IPS DF 6.9 (cell line): ENCODE results near the gene TRIL.
A peak's percentile ranks its signal among the peaks of the same experiment; 100 is the strongest.

Experiments used
- DNase-seq: peaks from one replicate; pipeline ENCODE4 v3.0.0-alpha.2; 2013; ENCODE audit warnings: low read depth, low spot score
- H3K27ac ChIP-seq: one replicate; pipeline ENCODE4 v1.5.1; 2013; ENCODE audit warnings: low read length, control low read depth
- H3K27me3 ChIP-seq: 2 replicates; pipeline ENCODE4 v1.6.1; 2013; ENCODE audit warnings: mild to moderate bottlenecking, low read length; ENCODE audit not compliant: control insufficient read depth, insufficient read depth
- H3K36me3 ChIP-seq: 2 replicates; pipeline ENCODE4 v1.6.1; 2013; ENCODE audit warnings: low read length; ENCODE audit not compliant: control insufficient read depth, insufficient read depth
- H3K4me1 ChIP-seq: 2 replicates; pipeline ENCODE4 v1.6.1; 2013; ENCODE audit warnings: low read length; ENCODE audit not compliant: control insufficient read depth, insufficient read depth
- H3K4me3 ChIP-seq: 2 replicates; pipeline ENCODE4 v1.5.1; 2013; ENCODE audit warnings: mild to moderate bottlenecking, low read length
- H3K9me3 ChIP-seq: 2 replicates; pipeline ENCODE4 v1.6.1; 2013; ENCODE audit warnings: low read length, inconsistent platforms; ENCODE audit not compliant: control insufficient read depth, insufficient read depth
- WGBS: extraction: QIAGEN DNeasy Blood & Tissue Kit; methylation state at CpG from one replicate; pipeline ENCODE4 v1.1.7; 2013; ENCODE audit warnings: mixed read lengths, missing lambda C conversion rate; ENCODE audit not compliant: insufficient read length, insufficient coverage; 5-methylcytosine and 5-hydroxymethylcytosine counted together

The TRIL gene

GRCh38 chr7:28942168-28942567, 16.0 kb downstream of the TRIL start:
- H3K4me1 ChIP-seq = 0 out of 2 replicates have a peak, but pooled peaks cover 1% of the 10 kb centered on the region
- no CpG with 5 or more reads among the region's 3 CpGs for WGBS
- no peaks in the 10 kb centered on the region for H3K9me3 ChIP-seq

DNA sequence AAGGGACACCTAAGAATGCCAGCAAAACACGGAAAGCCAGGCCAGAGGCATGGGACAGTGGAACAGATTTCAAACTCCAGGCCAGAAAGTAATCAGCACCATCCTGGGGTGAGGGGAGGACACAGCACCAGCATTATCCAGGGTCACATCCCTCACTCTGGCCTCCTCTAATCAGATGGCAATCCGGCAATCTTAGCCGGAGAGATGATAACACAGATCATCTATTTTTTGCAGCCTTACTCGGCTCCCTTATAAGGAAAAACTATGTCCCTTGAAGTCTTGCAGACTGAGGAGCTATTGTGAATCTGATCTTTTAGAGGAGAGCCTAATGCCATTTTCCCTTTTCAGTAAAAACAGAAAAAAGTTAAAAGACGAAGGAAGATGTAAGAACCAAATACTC, 16.5 kb downstream of the TRIL start:
- H3K27me3 ChIP-seq = no peaks in the 10 kb centered on the region
- no peak overlapping the region for H3K27ac ChIP-seq
- WGBS = no CpG with 5 or more reads among the region's 5 CpGs
- no peaks in the 10 kb centered on the region for H3K36me3 ChIP-seq
- H3K9me3 ChIP-seq = no peaks in the 10 kb centered on the region
- H3K4me3 ChIP-seq = no peak overlapping the region
- no peak for DNase-seq
- 0 out of 2 replicates have a peak, but pooled peaks cover 1% of the 10 kb centered on the region for H3K4me1 ChIP-seq

More at GRCh38 chr7:28942168-28942567, 16.0 kb downstream of the TRIL start:
- Histone ChIP-seq H3K27ac (no peak overlapping the region), H3K36me3 (no peaks in the 10 kb centered on the region), H3K27me3 (no peaks in the 10 kb centered on the region), H3K4me3 (no peak overlapping the region)
- DNase-seq = no peak

GRCh38 chr7:28940741-28941384, 17.3 kb downstream of the TRIL start:
- Histone ChIP-seq H3K27ac (no peak overlapping the region), H3K9me3 (no peaks in the 10 kb centered on the region)
- 100% methylated on average over 1 of the region's 11 CpGs for WGBS

DNA sequence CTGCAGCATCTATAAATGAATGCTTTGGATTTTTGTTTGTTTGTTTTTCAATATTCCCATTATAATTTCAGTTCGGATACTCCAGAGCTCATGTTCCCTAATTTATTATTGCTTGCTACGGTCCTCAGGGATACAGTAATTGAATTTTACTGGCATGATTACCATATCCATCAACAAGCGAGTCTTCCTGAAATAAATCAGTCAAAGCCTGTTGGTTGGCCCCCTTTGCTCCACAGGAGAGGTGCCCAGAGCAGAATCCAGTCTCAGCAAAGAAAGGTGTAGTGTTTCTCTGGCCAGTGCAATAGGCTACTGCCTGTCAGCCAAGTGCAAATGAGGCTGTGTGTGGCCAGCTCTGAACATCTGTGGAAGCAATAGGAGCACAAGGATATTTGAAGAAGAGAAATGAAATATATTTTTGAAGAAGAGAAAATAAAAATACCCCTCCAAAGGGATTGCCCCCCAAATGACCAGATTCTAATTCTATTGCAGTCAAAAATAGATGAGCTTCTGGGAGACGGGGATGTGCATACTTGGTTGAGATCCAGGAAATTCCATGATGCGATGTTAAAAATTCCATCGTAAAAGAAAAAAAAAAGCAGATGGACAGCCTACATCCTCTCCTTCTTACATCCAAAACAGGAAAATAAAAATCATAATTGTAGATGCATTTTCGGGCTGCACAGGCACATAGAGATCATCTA, 18.1 kb downstream of the TRIL start:
- no CpG with 5 or more reads among the region's 7 CpGs for WGBS
- H3K36me3 ChIP-seq = no peaks in the 10 kb centered on the region
- no peak overlapping the region for H3K27ac ChIP-seq
- H3K9me3 ChIP-seq = no peaks in the 10 kb centered on the region
- H3K4me1 ChIP-seq = 0 out of 2 replicates have a peak, but pooled peaks cover 1% of the 10 kb centered on the region
- no peaks in the 10 kb centered on the region for H3K27me3 ChIP-seq
- no peak for DNase-seq
- H3K4me3 ChIP-seq = no peak overlapping the region

More at GRCh38 chr7:28940741-28941384, 17.3 kb downstream of the TRIL start:
- H3K27me3 ChIP-seq = no peaks in the 10 kb centered on the region
- 0 out of 2 replicates have a peak, but pooled peaks cover 1% of the 10 kb centered on the region for H3K4me1 ChIP-seq
- no peaks in the 10 kb centered on the region for H3K36me3 ChIP-seq
- no peak overlapping the region for H3K4me3 ChIP-seq
- DNase-seq = no peak

- Histone ChIP-seq H3K27me3 (no peaks in the 10 kb centered on the region), H3K36me3 (no peaks in the 10 kb centered on the region), H3K9me3 (no peaks in the 10 kb centered on the region), H3K4me3 (no peak overlapping the region), H3K27ac (no peak overlapping the region), H3K4me1 (peaks cover 1% of the 10 kb centered on the region; the same call in 1 of the 2 replicates)
- no CpG with 5 or more reads among the region's 5 CpGs for WGBS
- no peak for DNase-seq
Measured at GRCh38 chr7:28939367-28939766, 18.8 kb downstream of the TRIL start.

GRCh38 chr7:28937619-28938018, 20.5 kb downstream of the TRIL start:
- Histone ChIP-seq H3K9me3 (no peaks in the 10 kb centered on the region), H3K27ac (no peak overlapping the region), H3K4me1 (peaks cover 7% of the 10 kb centered on the region; the same call in 1 of the 2 replicates), H3K36me3 (no peaks in the 10 kb centered on the region), H3K27me3 (no peaks in the 10 kb centered on the region), H3K4me3 (no peak overlapping the region)
- no CpG with 5 or more reads among the region's 7 CpGs for WGBS
- no peak for DNase-seq

DNA sequence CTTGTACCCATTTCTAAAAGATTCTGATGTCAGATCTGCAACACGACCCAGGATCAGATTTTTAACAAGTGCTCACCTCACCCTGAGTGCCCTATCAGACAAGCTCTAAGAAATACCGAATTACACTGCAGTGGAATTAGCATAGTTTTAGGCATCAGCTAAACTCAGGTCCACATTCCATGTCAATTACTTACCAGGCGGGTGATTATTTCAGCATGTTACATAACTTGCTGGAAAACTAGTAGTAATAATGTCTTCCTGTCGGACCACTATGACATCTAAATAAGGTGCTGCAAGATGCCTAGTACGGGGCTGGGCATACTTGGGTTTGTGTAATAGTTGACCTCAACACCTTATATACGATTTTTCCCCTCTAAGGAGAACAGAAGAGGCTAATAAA, 21.0 kb downstream of the TRIL start:
- no peaks in the 10 kb centered on the region for H3K9me3 ChIP-seq
- no peak for DNase-seq
- no peaks in the 10 kb centered on the region for H3K27me3 ChIP-seq
- H3K4me1 ChIP-seq = peaks cover 7% of the 10 kb centered on the region; the same call in 1 of the 2 replicates
- no peak overlapping the region for H3K4me3 ChIP-seq
- WGBS = no CpG with 5 or more reads among the region's 6 CpGs
- no peaks in the 10 kb centered on the region for H3K36me3 ChIP-seq
- H3K27ac ChIP-seq = no peak overlapping the region

DNA sequence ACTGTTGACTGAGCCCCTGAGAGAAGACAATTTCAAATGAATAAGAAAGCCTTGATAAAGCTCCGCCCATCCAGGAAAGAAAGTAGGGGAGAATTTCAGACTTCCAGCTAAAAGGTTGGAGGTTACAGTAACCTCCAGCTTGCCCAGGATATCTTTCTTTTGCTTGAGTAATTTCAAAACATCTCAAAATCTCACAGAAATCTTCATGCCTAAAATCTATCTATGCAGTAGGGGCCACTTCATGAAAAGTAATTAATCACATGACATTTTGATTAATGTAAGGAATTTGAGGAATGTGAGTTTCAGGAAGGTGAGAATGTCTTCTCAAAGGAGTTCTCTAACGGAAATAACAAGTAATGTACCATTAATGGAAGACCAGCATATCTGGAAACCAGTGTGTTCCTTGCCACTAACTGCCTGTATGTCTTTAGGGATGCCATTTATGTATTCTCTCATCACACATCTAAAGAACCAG, 24.2 kb downstream of the TRIL start:
- DNase-seq = no peak
- Histone ChIP-seq H3K9me3 (no peaks in the 10 kb centered on the region), H3K4me3 (no peak overlapping the region), H3K4me1 (peaks cover 6% of the 10 kb centered on the region; the same call in 1 of the 2 replicates), H3K27ac (no peak overlapping the region), H3K27me3 (no peaks in the 10 kb centered on the region), H3K36me3 (no peaks in the 10 kb centered on the region)
- no CpG with 5 or more reads among the region's 2 CpGs for WGBS

- H3K27ac ChIP-seq = no peak overlapping the region
- H3K4me3 ChIP-seq = no peak overlapping the region
- no peaks in the 10 kb centered on the region for H3K27me3 ChIP-seq
- no peak for DNase-seq
- peaks cover 7% of the 10 kb centered on the region; the same call in 1 of the 2 replicates for H3K4me1 ChIP-seq
- no CpG with 5 or more reads among the region's 3 CpGs for whole genome bisulfite sequencing
- H3K9me3 ChIP-seq = no peaks in the 10 kb centered on the region
- no peaks in the 10 kb centered on the region for H3K36me3 ChIP-seq
Measured at GRCh38 chr7:28931565-28931964, 26.6 kb downstream of the TRIL start.

DNA sequence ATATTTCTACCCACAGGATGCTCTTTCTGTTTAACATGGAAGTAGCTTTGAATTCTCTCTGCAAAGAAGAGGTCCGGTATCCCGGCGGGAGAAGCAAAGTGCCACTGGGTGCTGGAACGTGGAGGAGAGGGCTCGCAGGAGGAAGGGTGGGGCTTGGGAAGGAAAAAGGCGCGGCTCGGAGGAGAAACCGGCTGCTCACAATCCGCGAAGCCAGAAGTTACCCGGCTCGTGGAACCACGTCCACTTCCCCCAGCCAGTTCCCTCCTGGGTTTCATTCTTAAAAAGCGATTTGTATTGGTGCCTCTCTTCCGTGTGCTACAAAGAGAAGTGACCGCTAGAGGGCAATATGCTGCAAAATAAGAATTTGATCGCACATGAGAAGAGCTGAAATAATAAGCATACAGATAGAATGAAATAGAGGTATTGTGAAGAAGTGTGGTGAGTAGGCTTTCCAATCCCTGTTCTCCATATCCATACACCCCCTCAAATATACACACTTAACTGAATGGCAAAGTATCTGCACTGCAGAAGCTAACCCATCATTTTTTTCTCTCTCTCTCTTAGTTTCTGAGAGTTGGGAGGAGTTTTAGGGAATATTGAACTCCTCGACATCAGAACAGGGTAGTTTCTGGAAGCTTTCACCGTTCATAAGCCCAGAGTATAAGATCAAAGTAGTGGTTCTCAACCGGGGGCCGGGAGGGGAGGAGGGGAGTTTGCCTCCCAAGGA, 31.1 kb downstream of the TRIL start:
- WGBS = no CpG with 5 or more reads among the region's 22 CpGs
- no peak for DNase-seq
- no peaks in the 10 kb centered on the region for H3K9me3 ChIP-seq
- peaks cover 1% of the 10 kb centered on the region; the same call in 1 of the 2 replicates for H3K4me1 ChIP-seq
- H3K27me3 ChIP-seq = no peaks in the 10 kb centered on the region
- H3K4me3 ChIP-seq = peak overlapping the region; percentile 49; the same call in 1 of the 2 replicates
- no peak overlapping the region for H3K27ac ChIP-seq
- H3K36me3 ChIP-seq = no peaks in the 10 kb centered on the region
